Measurements from ENCODE around the gene ACYP2. TPM values are rescaled to one million over a fixed set of nuclear protein-coding genes. Genes with fewer than 3 reads are reported as not detected.

Gene ACYP2
- total RNA-seq, 6 donors from 2014 or later, result 8.9 to 15.7 (median 14.8) TPM

DNA sequence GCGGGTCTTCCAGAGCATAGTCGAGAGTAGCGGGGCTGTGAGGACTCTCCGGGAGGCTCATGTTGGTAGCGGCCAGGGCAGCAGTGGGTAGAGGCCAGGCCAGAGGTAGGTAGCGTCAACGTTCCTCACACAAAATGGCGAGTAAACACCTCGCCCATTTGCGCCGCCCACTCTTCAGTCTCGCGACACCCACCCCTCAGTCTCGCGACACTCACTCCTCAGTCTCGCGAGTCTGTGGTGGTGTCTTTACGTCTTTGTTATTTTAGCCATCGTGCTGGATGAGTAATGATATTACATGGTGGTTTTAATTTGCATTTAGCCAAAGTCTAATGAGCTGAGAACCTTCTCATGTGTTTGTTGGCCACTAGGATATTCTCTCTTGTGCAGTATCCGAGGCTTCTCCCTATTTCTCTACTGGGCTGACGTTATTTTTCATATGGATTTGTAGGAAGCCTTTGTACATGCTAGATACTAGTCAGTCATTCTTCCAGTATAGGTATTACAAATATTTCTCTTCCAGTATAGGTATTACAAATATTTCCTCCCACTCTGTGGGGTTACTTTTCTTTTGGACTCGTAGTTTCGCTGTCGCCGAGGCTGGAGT is 140.8 kb downstream of the ACYP2 start, which contains the start of gene TSPYL6:
TSS of gene TSPYL6 (minus strand) at position 139 of the 604 bp plus-strand sequence. CDS start at position 61, 78 bp downstream.
- 95% methylated on average over 25 of the region's 25 CpGs for WGBS, 2 donors
- H3K4me1 ChIP-seq, result no peaks in the 10 kb centered on the region
- no peaks in the 10 kb centered on the region for H3K36me3 ChIP-seq
- H3K27ac ChIP-seq, result no peak within 1 kb of the TSS
- no peaks in the 10 kb centered on the region for H3K27me3 ChIP-seq
- TF ChIP-seq EP300 (IDR thresholded peaks at IDR 0.05) (no peak), POLR2A (IDR thresholded peaks at IDR 0.05) (no peak), POLR2AphosphoS5 (IDR thresholded peaks at IDR 0.05) (no peak)
- TF ChIP-seq, protein P1, sequence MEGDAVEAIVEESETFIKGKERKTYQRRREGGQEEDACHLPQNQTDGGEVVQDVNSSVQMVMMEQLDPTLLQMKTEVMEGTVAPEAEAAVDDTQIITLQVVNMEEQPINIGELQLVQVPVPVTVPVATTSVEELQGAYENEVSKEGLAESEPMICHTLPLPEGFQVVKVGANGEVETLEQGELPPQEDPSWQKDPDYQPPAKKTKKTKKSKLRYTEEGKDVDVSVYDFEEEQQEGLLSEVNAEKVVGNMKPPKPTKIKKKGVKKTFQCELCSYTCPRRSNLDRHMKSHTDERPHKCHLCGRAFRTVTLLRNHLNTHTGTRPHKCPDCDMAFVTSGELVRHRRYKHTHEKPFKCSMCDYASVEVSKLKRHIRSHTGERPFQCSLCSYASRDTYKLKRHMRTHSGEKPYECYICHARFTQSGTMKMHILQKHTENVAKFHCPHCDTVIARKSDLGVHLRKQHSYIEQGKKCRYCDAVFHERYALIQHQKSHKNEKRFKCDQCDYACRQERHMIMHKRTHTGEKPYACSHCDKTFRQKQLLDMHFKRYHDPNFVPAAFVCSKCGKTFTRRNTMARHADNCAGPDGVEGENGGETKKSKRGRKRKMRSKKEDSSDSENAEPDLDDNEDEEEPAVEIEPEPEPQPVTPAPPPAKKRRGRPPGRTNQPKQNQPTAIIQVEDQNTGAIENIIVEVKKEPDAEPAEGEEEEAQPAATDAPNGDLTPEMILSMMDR (IDR thresholded peaks at IDR 0.05), result no peak
- no peaks in the 10 kb centered on the region for H3K9me3 ChIP-seq
- ATAC-seq (ENCODE audit: low FRiP score in 2 of 2) (no peak), DNase-seq (no peak)
- no peak within 1 kb of the TSS for H3K4me3 ChIP-seq

DNA sequence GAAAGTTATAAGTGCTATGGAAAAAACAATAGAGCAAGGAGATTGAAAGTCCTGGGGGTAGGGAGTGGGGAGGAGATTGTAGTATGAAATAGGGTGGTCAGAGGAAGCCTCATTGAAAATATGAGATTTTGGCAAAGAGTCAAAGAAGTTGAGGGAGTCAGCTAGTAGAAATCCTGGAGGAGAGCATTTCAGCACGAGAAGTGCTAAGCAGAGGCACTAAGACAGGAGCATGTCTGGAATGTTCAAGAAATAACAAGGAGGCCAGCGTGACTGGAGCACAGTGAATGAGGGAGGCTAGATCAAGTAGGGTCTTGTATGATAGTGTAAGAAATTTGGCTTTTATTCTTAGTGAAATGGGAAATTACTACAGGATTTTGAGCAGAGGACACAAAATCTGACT is 142.8 kb downstream of the ACYP2 start:
- DNase-seq (no peak), ATAC-seq (ENCODE audit: low FRiP score in 2 of 2) (no peak)
- Histone ChIP-seq H3K4me3 (no peak overlapping the region), H3K27me3 (no peaks in the 10 kb centered on the region), H3K4me1 (no peaks in the 10 kb centered on the region), H3K9me3 (no peaks in the 10 kb centered on the region), H3K36me3 (no peaks in the 10 kb centered on the region), H3K27ac (no peak overlapping the region)
- WGBS, 2 donors, result 65 to 76% methylated on average over 2 of the region's 2 CpGs
- TF ChIP-seq POLR2A (IDR thresholded peaks at IDR 0.05), result no peak

DNA sequence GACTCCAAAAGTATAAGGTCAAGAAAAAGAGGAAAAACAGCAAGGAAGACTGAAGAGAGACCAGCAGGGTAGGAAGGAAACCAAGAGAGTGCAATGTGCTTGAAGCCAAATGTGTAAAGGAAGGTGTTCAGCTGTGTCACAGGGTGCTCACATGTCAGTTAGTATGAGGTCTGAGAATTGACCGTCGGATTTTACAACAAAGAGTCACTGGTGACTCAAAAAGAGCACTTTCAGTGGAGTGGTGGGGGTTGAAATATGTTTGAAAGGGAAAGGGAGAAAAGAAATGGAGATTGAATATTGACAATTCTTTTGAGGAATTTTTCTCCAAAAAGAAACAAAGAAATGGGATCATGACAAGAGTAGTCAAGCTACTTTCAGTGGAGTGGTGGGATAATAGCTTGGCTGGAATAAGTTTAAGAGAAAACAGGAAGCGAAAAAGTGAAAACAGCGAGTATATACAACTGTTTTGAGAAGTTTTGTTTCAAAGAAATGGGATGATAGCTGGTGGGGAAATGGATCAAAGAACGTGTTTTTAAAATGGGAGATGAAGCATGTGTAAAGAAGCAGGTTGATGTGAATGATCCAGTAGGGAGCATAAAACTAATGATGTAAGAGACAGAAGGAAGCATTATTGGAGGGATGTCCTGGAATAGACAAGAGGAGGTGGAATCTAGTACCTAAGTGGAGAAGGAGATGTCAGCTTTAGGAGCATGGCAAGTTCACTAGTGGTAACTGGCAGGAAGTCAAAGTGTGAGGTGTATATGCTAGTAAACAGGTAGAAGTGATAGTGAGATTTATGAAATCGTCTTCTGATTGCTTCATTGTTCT is 144.2 kb downstream of the ACYP2 start:
- Histone ChIP-seq H3K4me3 (no peak overlapping the region), H3K4me1 (no peaks in the 10 kb centered on the region), H3K9me3 (no peaks in the 10 kb centered on the region), H3K27me3 (no peaks in the 10 kb centered on the region), H3K36me3 (no peaks in the 10 kb centered on the region), H3K27ac (no peak overlapping the region)
- no peak for ATAC-seq (ENCODE audit: low FRiP score in 2 of 2)
- WGBS, 2 donors, result 91 to 93% methylated on average over 6 of the region's 6 CpGs
- no peak for DNase-seq
- TF ChIP-seq POLR2AphosphoS5 (IDR thresholded peaks at IDR 0.05) (no peak), POLR2A (IDR thresholded peaks at IDR 0.05) (no peak)

DNA sequence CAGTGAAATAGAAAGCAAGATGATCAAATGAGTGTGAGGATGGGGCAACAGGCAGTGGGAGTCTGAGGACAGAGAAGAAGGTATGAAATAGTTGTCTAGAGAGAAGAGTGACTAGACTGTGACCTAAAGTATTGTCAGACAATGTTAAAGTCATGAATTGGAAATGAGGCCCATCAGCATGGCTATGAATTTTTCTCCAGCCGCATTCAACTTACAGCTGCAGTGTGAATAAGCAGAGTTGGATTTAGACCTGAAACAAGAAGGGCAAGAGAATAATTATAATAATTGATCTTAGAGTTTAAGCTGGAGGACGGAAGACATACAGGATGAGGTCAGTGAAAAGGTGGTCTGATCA is 144.8 kb downstream of the ACYP2 start:
- TF ChIP-seq POLR2A (IDR thresholded peaks at IDR 0.05) (no peak), EP300 (IDR thresholded peaks at IDR 0.05) (no peak), POLR2AphosphoS5 (IDR thresholded peaks at IDR 0.05) (no peak)
- TF ChIP-seq, protein P1 (IDR thresholded peaks at IDR 0.05), result no peak
- ATAC-seq (ENCODE audit: low FRiP score in 2 of 2), result no peak
- no peaks in the 10 kb centered on the region for H3K27me3 ChIP-seq
- H3K4me3 ChIP-seq, result no peak overlapping the region
- H3K27ac ChIP-seq, result no peak overlapping the region
- H3K9me3 ChIP-seq, result no peaks in the 10 kb centered on the region
- 97 to 100% methylated on average over 2 of the region's 2 CpGs for WGBS, 2 donors
- no peaks in the 10 kb centered on the region for H3K4me1 ChIP-seq
- H3K36me3 ChIP-seq, result no peaks in the 10 kb centered on the region
- DNase-seq, result no peak

DNA sequence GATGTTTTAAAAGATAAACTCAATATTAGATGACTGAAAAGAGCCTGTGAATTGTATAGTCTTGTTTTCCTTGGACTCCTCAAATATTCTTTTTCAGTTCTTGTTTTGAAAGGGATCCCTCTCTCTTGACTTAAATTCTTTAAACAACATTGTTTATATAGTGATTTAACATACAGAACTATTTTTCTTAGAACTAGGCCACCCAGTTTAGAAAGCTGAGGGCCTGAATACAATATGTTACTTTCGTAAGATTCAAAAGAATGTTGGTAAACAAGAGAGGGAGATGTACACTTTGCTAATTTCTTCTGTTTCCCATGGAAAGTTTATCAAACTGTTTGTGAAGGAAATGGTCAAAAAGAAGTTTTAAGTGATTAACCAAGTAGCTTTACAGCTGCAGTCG is 146.1 kb downstream of the ACYP2 start:
- no peak overlapping the region for H3K27ac ChIP-seq
- H3K9me3 ChIP-seq, result no peaks in the 10 kb centered on the region
- no peaks in the 10 kb centered on the region for H3K36me3 ChIP-seq
- ATAC-seq (ENCODE audit: low FRiP score in 2 of 2) (no peak), DNase-seq (no peak)
- TF ChIP-seq POLR2A (IDR thresholded peaks at IDR 0.05), result no peak
- TF ChIP-seq, protein P1 (IDR thresholded peaks at IDR 0.05), result no peak
- TF ChIP-seq EP300 (IDR thresholded peaks at IDR 0.05), result no peak
- no peak for TF ChIP-seq POLR2AphosphoS5 (IDR thresholded peaks at IDR 0.05)
- H3K4me3 ChIP-seq, result no peak overlapping the region
- H3K4me1 ChIP-seq, result no peaks in the 10 kb centered on the region
- no peaks in the 10 kb centered on the region for H3K27me3 ChIP-seq
- 33 to 52% methylated on average over 2 of the region's 2 CpGs for WGBS, 2 donors
